Activated T-helper 9 cell treated with anti-CD3 and anti-CD28 coated beads, Interleukin-2, amount 50 U/mL, for 16 hours (primary cell): ENCODE measurements around the gene CAPS2.

Experiments
- DNase-seq: peaks from one replicate; pipeline ENCODE4 v3.0.0-alpha.2; 2020; ENCODE audit warnings: low read depth

CAPS2 gene

DNA sequence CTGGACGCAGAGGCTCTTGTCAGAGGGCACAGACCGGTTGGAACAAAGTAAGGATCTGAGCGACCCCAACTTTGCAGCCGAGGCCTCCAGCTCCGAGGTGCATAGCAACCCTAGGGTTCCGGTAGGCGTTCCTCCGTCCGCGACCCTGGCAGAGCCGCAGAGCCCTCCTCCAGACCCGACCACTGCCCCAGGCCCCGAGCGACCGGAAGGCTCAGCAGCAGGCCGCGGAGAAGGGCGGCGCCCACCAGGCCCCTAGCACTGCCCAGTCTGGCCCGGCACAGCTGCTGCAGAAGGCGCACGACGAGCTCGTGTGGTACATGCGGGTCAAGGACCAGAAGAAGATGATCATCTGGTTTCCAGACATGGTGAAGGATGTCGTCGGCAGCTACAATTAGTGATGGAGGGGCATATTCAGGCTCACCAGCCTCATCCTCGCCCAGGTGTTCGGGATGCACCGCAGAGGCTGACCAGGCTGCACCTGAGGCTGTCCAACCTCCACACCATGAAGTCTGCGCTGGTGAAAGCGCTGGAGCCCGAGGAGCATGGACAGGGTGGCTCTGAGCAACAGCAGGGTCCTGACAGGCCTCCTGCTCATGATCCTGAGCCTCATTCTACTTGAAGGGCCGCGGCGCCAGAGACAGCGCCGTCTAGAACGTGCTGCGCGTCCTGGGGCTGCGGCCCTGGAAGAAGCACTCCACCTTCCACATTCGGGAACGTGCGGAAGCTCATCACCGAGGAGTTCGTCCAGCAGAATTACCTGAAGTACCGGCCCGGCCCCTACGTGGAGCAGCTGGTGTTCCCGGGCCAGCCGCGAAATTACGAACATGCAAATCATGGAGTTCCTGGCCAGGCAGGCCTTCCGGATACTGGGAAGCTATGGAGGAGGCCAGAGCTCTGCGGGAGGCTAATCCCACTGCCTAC lies 24.5 kb downstream of the CAPS2 start:
- no peak for DNase-seq

DNA sequence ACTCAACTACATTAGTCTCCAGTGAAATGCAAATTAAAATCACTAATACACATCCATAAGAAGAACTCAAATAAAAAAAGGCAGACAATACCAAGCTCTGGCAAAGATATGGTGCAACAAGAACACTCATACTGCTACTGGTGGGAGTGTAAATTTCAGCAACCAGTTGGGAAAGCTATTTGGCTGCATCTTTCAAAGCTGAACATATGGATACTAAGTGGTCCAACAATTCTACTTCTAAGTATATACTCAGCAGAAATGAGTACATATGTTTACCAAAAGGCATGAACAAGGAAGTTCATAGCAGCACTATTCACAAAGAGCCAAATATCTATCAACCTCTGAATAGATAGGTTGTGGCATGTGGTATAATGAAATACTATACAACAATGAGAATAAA lies 27.3 kb downstream of the CAPS2 start:
- no peak for DNase-seq

DNA sequence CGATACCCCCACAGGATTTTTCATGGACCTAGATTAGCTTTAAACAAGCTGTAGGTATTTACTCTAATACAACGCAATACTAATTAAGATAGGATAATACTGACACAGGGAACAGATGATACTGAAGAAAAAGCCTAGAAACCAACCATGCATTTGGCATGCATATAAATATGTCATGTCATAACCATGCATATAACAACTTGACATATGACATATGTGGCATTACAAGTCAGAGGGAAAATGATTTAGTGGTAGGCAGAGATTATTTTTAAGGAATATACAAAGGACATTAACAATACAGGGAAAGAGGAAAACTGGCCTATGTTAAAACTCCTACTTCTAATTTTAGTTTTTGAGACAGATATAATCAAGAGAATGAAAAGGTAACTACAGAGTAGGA lies 27.9 kb downstream of the CAPS2 start:
- no peak for DNase-seq

DNA sequence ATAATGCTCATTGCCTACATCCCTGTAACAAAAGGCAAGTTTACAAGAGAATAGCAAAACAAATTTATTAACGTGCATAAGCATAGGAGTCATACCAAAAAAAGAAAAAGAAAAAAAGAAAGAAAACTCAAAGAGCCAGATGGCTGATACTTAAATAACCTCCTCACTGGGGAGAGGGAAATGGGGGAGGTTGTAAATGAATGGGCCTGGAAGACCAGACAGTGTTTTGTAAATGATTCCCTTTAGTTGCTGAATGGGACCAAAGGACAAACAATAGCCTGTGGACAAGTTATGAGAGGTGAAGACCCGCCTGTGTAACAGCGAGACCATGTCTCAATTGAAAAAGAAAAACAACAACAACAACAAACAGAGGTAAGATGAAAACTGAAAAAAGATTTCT lies 35.3 kb downstream of the CAPS2 start:
- no peak for DNase-seq

DNA sequence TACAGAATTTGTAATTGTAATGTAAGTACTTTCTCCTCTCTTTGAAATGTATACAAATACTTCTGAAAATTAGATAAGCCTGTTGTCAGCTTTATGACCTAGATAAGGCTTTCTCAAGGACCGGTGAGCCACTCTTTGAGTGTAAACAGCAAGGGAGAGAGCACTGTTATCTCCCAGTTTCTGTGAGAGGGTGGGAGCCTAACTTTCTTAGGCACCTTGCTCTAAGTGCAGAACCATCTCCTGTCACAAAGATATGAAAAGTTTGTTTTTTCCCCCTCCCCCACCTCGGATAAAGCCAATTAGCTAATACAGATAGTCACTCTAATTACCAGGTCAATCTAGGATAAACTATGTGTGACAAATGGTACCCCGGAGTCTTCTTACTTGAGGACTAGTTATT lies 35.8 kb downstream of the CAPS2 start:
- DNase-seq = no peak

DNA sequence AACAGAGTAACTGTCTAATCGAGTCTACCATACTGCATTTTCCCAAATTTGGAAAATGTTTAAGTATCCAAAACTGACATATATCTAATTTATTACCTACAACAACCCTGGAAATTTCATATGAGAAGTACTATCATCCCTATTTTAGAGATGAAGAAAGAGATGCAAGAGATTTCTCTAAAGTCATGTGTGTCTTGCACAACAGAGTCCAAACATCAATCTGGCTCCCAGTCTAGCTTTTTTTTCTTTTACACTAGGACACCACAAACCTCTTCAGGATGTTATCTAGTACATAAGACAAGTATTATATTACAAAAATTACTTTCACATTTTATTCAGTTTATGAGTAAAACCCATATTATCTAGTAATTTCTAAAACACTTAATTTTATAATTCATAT lies 39.1 kb downstream of the CAPS2 start:
- no peak for DNase-seq

DNA sequence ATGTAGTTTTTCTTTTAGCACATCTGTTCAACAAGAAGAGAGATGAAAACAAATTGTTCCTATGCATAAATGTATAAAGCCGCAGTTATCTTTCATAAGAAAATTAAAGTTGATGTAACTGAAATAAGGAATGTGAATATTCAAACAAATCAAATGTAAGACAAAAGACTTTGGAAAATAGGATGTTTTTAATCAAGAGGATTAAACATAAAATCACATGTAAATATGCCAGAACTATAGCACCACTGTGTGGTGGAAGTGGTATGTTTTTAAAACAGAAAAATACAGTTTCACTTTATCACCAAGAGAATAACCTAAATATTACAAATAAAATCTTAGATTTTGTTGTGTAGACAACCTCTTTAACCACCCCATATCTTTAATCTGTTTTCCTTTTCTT lies 40.4 kb downstream of the CAPS2 start:
- DNase-seq = no peak

DNA sequence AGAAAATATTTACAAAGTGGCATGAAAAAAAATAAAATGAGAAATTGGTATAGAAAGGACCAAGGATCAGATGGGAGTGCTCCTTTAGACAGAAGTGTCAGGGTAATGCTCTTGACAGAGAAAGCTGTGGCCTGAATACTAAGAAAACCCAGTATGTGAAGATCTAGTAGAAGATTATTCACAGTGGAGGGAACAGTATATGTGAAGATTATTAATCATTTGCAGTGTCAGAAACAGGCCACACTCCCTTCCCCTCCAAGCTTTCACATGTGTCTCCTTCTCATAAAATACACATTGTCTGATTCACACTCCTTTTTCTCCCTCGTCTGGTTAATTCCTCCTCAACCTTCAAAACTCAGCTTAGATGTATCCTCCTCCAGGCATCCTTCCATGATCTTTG lies 41.3 kb downstream of the CAPS2 start:
- no peak for DNase-seq

DNA sequence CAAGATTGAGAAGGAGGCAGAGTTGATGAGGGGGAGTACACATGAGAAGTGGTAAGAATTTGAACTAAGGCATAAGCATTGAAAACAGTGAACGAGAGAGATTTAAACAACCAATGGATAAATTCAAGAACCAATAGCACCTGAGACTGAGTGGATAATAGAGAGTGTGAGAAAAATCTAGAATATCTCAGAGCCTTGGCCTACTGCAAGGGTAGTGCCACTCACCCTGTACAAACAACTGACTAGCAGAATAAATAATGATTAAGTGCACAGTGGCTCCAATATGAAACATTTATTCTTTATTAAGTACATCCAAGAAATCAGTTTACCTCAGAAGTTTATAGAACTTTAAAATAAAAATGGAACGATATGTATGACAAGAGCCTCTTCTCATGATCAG lies 54.4 kb downstream of the CAPS2 start:
- DNase-seq = no peak

DNA sequence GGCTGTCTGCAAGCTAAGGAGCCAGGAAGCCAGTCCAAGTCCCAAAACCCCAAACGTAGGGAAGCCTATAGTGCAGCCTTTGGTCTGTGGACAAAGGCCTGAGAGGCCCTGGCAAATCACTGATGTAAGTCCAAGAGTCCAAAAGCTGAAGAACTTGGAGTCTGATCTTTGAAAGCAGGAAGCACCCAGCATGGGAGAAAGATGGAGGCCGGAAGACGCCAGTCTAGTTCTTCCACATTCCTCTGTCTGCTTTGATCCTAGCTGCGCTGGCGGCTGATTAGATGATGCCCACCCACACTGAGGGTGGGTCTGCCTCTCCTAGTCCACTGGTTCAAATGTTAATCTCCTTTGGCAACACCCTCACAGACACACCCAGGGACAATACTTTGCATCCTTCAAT lies 58.5 kb downstream of the CAPS2 start:
- DNase-seq = no peak

DNA sequence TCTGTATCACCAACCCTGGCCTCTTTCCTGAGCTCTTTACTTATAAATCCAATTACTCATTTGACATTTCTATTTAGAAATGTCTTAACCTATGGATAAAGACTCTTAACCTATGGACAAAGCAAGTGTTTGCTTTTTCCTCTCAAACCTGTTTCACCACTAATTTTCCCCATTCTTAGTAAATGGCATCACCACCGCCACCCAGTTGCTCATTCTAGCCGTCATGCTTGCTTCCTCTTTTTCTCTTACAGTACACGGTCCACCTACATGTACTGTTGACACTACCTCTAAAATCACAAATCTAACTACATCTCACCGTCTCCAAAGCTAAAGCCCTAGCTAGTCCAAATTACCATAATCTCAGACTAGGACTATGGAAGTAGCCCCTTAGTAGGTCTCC lies 60.0 kb downstream of the CAPS2 start:
- no peak for DNase-seq

DNA sequence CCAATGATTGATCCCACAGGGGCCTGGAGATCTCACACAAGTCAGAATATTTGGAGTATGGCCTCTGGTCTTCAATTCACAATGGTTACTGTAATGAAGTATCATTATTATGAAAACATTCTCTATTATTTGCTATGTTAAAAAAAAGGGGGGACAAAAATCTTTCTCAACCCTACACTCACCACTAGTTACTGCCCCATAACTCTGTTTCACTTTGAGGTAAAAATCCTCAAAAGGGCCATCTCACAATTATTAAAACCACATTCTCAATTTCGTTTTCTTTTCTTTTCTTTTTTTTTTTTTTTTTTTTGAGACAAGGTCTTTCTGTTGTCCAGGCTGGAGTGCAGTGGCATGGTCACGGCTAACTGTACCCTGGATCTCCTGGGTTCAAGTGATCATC lies 60.9 kb downstream of the CAPS2 start:
- DNase-seq = no peak

DNA sequence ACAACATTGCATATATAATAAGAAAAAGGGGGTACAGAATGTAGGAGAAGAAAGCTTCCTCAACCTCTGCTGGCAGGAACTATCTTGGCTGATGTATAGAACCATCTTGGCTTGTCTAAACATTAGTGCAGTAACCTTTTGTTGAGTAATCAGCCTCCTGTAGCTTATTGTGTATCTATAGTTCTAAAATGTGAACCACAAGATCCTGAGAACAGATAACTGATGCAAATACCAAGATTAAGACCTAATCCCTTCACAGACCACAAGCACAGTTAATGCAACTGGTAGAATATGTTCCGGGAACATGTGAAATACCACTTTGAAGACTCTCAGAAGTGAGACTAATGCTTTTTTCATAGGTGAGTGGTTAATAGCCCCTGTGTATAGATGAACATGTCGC lies 69.8 kb downstream of the CAPS2 start:
- no peak for DNase-seq

DNA sequence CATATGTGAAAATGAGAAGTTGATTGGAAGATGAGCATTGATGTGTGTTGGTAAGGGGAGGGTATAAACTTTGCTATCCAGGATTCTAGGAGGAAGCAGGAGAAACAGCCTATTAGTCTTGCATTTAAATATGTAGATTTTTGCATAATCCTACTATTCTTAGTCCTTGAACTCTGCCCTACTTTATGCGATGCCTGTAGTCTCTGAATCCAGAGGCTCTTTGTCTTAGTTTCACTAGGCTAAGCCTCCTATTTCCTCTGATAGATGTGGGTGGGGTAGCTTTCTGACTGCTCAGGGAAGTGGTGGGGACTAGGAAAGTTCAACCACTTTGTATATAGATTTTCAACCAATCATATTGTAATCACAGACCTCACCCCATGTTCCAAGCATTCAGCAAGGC lies 71.0 kb downstream of the CAPS2 start:
- no peak for DNase-seq

DNA sequence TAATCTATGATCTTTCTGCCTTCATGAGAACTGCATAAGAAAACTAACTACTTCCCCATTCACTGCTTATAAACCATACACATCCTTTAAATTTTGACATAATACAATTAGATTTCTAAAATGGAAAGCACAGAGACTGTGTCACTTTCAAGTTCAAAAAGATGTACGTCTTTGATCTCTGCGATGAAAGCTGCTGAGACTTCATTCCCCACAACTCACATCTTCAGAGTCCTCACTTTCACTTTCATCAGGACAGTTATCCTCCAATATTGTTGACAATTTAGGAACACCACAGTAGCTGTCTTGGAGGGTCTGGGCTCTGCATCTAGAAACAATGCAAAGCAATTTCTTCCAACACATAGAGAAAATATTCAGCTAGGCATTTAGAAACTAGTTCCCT lies 72.6 kb downstream of the CAPS2 start:
- no peak for DNase-seq

DNA sequence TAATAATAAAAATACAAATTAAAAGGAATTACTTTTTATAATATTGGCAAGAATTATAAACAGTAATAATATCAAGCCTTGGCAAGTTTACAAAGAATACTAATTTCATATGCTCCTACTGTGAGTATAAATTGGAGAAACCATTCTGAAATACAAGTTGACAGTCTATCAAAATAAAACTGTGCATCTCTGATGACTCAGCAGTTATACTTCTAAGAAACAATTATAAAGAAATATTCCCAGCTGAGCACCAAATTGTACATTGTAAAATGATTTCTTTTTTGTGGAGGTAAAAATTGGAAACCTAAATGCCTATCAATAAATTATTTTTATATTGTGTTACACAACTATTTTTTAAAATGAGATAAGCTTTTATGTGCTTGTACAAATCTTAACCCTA lies 85.0 kb downstream of the CAPS2 start:
- DNase-seq = no peak

DNA sequence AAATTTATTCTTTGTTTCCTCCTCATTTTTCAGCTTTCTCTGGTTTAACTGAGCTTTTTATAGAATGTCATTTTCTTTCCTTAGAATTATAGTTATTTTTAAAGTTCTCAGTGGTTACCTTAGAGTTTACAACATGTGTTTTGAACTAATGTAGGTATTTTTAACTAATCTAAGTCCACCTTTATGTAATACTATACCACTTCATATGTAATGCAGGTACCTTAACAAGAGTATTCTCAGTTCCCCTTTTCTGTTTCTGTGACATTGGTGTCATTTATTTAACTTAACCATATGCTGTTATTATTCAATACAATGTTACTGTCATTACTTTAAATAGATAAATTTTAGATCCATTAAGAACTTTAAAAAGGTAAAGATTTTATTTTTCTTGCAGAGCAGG lies 90.1 kb downstream of the CAPS2 start:
- DNase-seq = no peak

DNA sequence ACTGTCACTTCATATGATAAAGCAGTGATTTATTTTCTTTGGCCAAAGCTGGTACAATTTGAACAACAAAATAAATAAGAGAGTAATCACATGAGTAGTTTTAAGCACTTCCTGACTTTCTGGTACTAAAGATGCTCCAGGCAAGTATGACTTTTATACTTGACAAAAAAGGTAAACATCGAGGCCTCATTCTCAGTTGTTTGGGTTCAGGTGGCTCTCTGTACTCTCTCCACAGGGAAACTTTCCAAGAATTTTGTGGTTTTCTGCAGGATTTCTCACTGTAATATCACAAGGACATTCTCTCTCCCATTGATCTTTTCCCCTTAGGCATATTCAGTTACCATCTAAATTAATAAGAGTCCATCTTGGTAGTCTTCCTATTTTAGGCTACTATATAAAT lies 93.9 kb downstream of the CAPS2 start:
- no peak for DNase-seq

DNA sequence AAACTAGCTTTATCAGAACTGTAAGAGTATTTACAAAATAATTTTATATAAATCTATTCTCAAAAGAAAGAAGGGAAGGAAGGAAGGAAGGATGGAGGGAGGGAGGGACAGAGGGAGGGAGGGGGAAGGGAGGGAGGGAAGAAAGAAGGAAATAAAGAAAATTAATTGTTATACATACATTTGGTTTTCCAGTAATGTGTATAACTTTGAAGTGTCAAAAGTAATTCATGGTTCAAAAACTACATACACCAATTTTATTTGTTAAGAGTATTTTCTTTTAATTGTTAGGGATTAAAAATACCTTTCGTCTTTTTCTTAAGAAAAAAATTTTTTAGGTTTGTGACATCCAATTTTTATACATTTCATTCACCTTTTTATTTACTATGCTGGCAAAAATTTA lies 103.0 kb downstream of the CAPS2 start:
- no peak for DNase-seq
